Suppressor macrophage treated with lipopolysaccharide for 4 hours (primary cell): ENCODE results near the gene METAP1D.
A peak's percentile ranks its signal among the peaks of the same experiment; 100 is the strongest.
"Not testable (repeated sequence)": the region's sequence is repeated elsewhere in the genome, so short reads cannot be mapped to it uniquely, and the experiment has no call there.

ENCODE experiments used
- DNase-seq: peaks from one replicate; pipeline ENCODE4 v3.0.0-alpha.2; 2020

METAP1D gene

GRCh38 chr2:172105471-172106107, 105.8 kb downstream of the METAP1D start:
- DNase-seq, result no peak

GRCh38 chr2:172106108-172106961, 106.6 kb downstream of the METAP1D start:
- peak; percentile 56 for DNase-seq

- DNase-seq, result no peak
Observed at GRCh38 chr2:172107690-172108586, 108.2 kb downstream of the METAP1D start.

- DNase-seq, result no peak
Observed at GRCh38 chr2:172108587-172108930, 108.8 kb downstream of the METAP1D start.

GRCh38 chr2:172109256-172109987, 109.7 kb downstream of the METAP1D start:
- DNase-seq, result no peak

GRCh38 chr2:172109988-172110811, 110.4 kb downstream of the METAP1D start:
- no peak for DNase-seq

GRCh38 chr2:172113617-172114016, 113.9 kb downstream of the METAP1D start:
- DNase-seq, result no peak

- DNase-seq, result not testable (repeated sequence)
Observed at GRCh38 chr2:172114176-172114575, 114.4 kb downstream of the METAP1D start.

- no peak for DNase-seq
Observed at GRCh38 chr2:172114579-172114978, 114.8 kb downstream of the METAP1D start.

- no peak for DNase-seq
Observed at GRCh38 chr2:172116107-172116506, 116.4 kb downstream of the METAP1D start.

- no peak for DNase-seq
Observed at GRCh38 chr2:172119089-172119488, 119.3 kb downstream of the METAP1D start.

- no peak for DNase-seq
Observed at GRCh38 chr2:172120118-172120517, 120.4 kb downstream of the METAP1D start.

- no peak for DNase-seq
Observed at GRCh38 chr2:172128484-172128883, 128.7 kb downstream of the METAP1D start.

- no peak for DNase-seq
Observed at GRCh38 chr2:172129404-172129803, 129.7 kb downstream of the METAP1D start.
